Measurements from ENCODE around the gene GABRG3.

The GABRG3 gene

DNA sequence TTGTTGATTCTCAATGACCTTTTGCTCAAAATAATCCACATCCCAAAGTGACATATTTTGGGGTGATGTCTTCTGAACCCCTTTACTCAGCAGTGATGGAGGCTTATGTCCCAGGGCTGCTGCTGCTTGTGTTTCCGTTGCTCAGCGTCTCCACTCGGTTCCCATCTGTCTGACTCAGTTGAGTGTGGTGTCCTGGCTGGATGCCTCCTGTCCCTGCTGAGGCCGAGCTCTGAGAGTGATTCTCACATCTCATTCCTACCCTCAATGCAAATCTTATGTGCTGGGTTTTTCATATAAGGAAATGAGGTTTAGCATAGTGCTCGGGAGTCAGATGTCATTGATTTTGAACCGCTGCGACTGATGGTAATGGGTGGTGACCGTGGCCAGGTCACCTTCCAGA is 247.4 kb downstream of the GABRG3 start:
- H3K36me3 ChIP-seq = no peaks in the 10 kb centered on the region
- DNase-seq = no peak
- H3K4me1 ChIP-seq = peaks cover 25% of the 10 kb centered on the region
- H3K4me3 ChIP-seq (ENCODE audit: low read depth, low read length) = no peak overlapping the region
- no peak for TF ChIP-seq CTCF (IDR thresholded peaks at IDR 0.05; ENCODE audit: low read depth, low read length)
- no peaks in the 10 kb centered on the region for H3K9me3 ChIP-seq
- H3K27me3 ChIP-seq = no peaks in the 10 kb centered on the region

- no peak for DNase-seq
- no peak overlapping the region for H3K4me3 ChIP-seq (ENCODE audit: low read depth, low read length)
- no peaks in the 10 kb centered on the region for H3K36me3 ChIP-seq
- H3K9me3 ChIP-seq = no peaks in the 10 kb centered on the region
- peaks cover 25% of the 10 kb centered on the region for H3K4me1 ChIP-seq
- no peak for TF ChIP-seq CTCF (IDR thresholded peaks at IDR 0.05; ENCODE audit: low read depth, low read length)
- no peaks in the 10 kb centered on the region for H3K27me3 ChIP-seq
Measured at GRCh38 chr15:27219636-27220035, 248.7 kb downstream of the GABRG3 start.

DNA sequence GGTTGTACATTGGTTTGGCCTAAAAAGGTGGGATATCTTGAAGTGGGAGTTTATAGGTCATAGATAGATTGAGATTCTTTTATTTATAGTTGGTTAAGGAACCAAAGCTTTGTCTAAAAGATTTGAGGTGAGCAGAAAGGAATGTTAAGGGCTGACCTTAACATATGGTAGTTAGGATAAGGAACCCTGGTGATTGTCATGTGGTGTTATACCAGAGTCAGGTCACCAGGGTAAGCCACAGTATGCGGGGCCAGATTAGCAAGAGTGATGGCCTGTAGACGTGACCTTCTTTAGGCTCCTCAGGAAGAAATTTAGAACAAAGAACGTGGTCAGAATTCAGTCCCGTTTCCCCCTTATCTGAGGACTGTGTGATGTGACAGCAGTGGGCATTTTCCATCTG is 249.2 kb downstream of the GABRG3 start:
- H3K27me3 ChIP-seq = no peaks in the 10 kb centered on the region
- no peak for TF ChIP-seq CTCF (IDR thresholded peaks at IDR 0.05; ENCODE audit: low read depth, low read length)
- no peak for DNase-seq
- H3K4me1 ChIP-seq = peaks cover 25% of the 10 kb centered on the region
- no peaks in the 10 kb centered on the region for H3K9me3 ChIP-seq
- H3K36me3 ChIP-seq = no peaks in the 10 kb centered on the region
- no peak overlapping the region for H3K4me3 ChIP-seq (ENCODE audit: low read depth, low read length)

GRCh38 chr15:27222479-27222878 is 251.5 kb downstream of the GABRG3 start:
- DNase-seq = peak; percentile 62
- Histone ChIP-seq H3K4me1 (peaks cover 25% of the 10 kb centered on the region), H3K4me3 (ENCODE audit: low read depth, low read length) (no peak overlapping the region)

DNA sequence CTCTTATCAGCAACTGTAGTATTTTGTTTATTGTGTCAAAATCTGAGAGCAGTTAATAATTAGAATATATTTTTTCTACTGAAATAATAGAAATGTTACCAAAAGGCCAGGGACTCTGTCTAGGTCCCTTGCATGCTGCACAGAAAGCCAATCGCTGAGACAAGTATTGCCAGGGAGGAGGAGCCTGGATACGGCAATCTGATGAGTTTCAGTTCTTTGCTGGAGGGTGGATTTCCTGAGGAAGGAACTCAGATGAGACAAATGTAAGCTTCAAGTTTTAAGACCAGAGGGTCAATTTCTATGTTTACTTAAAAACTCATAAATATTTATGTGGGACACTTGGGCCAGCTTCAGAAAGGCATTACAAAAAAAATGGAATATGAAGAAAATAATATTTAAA is 252.2 kb downstream of the GABRG3 start:
- no peaks in the 10 kb centered on the region for H3K9me3 ChIP-seq
- no peak for TF ChIP-seq CTCF (IDR thresholded peaks at IDR 0.05; ENCODE audit: low read depth, low read length)
- H3K4me3 ChIP-seq (ENCODE audit: low read depth, low read length) = no peak overlapping the region
- no peak for DNase-seq
- no peaks in the 10 kb centered on the region for H3K27me3 ChIP-seq
- H3K36me3 ChIP-seq = no peaks in the 10 kb centered on the region
- peaks cover 25% of the 10 kb centered on the region for H3K4me1 ChIP-seq

More at GRCh38 chr15:27222479-27222878, 251.5 kb downstream of the GABRG3 start:
- no peak for TF ChIP-seq CTCF (IDR thresholded peaks at IDR 0.05; ENCODE audit: low read depth, low read length)
- no peaks in the 10 kb centered on the region for H3K9me3 ChIP-seq
- no peaks in the 10 kb centered on the region for H3K36me3 ChIP-seq
- no peaks in the 10 kb centered on the region for H3K27me3 ChIP-seq

DNA sequence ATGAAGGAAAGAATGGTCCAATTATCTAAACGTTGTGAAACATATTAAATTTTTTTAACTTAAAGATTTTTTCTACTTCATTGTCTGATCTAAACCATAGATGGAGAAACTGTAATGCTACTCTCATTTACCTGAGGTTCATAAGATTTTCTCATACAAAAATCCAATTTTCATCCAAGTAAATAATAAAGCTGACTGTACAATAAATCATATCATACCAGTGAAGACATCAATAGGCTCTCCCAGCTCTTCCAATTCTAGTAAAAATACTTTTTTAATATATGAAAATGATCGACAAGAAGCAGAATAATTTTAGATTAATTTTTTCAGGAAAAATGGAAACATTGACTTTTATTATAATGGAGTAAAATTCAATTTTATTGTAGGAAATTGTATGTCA is 260.8 kb downstream of the GABRG3 start:
- TF ChIP-seq CTCF (IDR thresholded peaks at IDR 0.05; ENCODE audit: low read depth, low read length) = no peak
- H3K4me3 ChIP-seq (ENCODE audit: low read depth, low read length) = no peak overlapping the region
- no peaks in the 10 kb centered on the region for H3K36me3 ChIP-seq
- H3K9me3 ChIP-seq = no peaks in the 10 kb centered on the region
- H3K4me1 ChIP-seq = peaks cover 12% of the 10 kb centered on the region
- no peaks in the 10 kb centered on the region for H3K27me3 ChIP-seq
- DNase-seq = no peak
